SK-N-SH (cell line): ENCODE measurements around the gene NKAP.
A peak's percentile ranks its signal among the peaks of the same experiment; 100 is the strongest.

Source experiments
- CTCF ChIP-seq: fragments of 200-600 bp; sonication (generic); IDR thresholded peaks from 2 replicates; pipeline ENCODE4 v1.6.1; 2017; ENCODE audit warnings: antibody characterized with exemption, mild to moderate bottlenecking, moderate library complexity
- EP300 ChIP-seq, 2 experiments: IDR thresholded peaks; 2 replicates each; pipeline versions ENCODE4 v1.4.0 to v1.6.1; 2012; ENCODE audit warnings: borderline replicate concordance in 1 of 2, low read depth in 1 of 2, low read length in 1 of 2
- JUND ChIP-seq: IDR thresholded peaks from 2 replicates; pipeline ENCODE4 v1.4.0; 2012
- POLR2AphosphoS5 ChIP-seq: IDR thresholded peaks from 2 replicates; pipeline ENCODE4 v1.6.1; 2012; ENCODE audit warnings: low read depth, low read length

GRCh38 chrX:119943185-119943988 is at the start of gene NKAP:
- TF ChIP-seq JUND (0 out of 2 replicates have a peak, but pooled peaks have one; percentile 21), CTCF (peak; percentile 29; the same call in 1 of the 2 replicates), EP300 (IDR thresholded peaks at IDR 0.05; ENCODE audit: borderline replicate concordance in 1 of 2, low read depth in 1 of 2, low read length in 1 of 2) (peak in 1 of 2 experiments; percentile 29; a peak in 1 of 4 replicates), POLR2AphosphoS5 (peak; percentile 67)
